ENCODE measurements around the gene ATP6V1C2.

The ATP6V1C2 gene

DNA sequence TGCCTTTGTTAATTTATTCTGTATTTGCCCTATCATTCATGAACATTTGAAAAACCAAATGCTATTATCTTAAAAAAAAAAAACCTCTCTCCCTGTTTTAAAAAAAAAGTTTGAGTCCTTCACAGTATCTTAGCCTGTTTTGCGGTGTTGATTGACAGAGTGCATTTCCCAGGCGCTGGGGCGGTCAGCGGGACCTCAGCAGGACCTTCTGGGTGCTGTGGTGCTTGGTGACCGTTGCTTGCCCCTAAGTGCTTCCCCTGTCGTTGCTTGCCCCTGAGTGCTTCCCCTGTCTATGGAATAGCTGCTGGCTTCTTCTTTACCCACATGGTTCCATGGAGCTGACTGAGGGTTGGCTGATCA, 12.1 kb downstream of the ATP6V1C2 start:
- no peak for DNase-seq

DNA sequence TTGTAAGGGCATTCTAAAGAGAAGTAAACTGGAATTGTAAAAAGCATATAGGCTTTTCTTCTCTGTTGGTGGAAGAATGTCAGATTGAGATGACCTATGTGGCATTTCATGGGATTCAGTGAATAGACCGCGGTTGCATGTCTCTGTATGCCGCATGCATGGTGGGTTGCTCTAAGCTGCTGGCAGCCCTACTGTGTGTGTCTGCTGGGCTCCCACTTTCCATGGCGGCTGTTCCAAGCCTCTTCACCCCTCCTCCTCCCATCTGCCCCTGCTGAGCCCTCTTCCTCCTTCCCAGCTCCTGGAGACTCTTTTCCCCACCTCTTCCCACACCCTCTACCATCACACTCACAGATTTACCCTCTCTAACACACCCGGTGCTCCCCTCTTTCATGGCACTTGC, 12.6 kb downstream of the ATP6V1C2 start:
- no peak for DNase-seq

DNA sequence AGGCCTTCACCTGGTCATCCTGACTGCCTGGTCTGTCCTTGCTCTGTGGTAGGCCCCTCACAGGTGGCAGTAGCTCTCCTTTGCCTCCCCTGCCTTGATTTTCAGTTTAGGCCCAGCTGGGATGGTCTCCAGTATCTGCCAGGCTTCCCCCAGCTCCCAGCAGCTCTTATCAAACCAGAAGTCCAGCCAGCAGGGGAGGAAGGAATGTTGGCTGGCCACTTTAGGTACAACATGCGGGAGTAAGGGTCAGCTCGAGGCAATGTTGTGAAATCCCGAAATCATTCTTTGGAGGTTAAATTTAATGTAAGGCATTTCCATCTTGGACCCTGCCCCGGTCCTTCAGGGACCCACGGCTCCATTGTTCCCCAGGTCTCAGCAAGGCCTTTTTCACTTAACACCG, 16.8 kb downstream of the ATP6V1C2 start:
- DNase-seq: no peak

DNA sequence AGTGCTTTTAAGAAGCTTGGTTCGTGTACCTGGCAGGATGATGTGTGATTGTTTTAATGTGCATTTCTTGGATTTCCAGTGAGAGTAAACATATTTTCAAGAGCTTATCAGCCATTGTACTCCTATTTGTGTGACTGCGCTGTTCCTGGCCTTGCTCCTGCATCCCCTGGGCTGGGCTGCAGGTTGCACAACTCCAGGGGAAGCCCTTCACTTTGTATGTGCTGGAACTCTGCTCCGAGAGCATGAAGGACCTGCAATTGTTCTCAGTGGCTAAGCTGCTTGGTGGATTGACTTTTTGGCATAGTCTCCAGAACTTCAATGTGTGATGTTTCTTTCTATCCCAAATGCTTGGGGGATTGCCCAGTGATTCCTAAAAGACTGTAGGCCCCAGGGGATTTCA, 18.8 kb downstream of the ATP6V1C2 start:
- no peak for DNase-seq

DNA sequence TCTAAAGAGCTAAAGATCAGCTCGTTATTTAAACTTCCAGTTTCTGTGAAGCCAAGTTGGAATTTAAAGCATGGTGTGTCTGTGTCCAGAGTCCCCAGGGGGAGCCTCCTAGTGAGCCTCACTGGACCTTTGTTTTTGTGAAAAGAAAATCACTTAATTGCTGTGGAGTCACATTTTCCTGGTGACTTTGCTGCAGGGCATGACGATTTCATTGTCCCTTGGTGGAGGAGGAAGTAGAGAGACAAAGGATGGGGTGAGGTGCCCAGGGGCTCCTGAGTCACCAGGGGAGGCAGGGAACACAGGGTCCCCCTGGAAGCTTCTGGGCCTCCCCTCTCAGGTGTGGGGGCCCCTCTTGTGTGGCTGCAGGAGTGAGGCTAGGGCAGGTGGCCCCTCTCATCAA, 19.7 kb downstream of the ATP6V1C2 start:
- no peak for DNase-seq

DNA sequence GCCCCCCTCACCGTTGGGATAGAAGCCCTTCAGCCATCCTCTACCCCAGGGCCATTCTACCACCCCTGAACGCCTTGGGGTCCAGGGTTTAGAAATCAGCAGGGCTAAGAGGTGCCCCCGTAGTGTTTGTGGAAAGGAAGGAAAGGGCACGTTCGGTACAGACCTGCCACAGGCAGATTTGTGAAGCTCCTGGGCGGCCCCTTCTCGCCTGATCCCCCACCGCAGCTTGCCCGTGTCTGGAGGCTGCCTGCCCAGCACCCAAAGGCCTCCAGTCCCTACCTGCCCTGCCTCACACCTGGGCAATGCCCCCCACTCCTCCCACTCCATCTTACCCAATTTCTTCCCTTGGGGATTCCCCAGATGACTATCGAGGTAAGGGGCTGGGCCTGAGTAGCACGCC, 21.2 kb downstream of the ATP6V1C2 start:
- DNase-seq: no peak

DNA sequence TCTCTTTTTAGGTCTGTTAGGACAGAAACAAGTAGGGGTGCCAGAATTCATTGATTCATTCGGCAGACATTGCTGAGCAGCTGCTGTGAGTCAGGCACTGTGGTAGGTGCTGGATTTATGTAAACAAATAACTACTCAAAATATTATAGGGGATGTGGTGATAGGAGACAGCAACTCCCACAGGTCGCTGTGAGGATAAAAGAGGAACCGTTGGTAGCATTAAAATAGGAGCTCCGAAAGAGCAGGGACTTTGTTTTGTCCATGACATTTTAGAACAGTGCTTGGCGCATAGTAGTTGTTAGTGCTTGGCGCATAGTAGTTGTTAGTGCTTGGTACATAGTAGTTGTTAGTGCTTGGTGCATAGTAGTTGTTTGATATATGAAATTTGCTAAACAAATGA, 29.2 kb downstream of the ATP6V1C2 start:
- no peak for DNase-seq

DNA sequence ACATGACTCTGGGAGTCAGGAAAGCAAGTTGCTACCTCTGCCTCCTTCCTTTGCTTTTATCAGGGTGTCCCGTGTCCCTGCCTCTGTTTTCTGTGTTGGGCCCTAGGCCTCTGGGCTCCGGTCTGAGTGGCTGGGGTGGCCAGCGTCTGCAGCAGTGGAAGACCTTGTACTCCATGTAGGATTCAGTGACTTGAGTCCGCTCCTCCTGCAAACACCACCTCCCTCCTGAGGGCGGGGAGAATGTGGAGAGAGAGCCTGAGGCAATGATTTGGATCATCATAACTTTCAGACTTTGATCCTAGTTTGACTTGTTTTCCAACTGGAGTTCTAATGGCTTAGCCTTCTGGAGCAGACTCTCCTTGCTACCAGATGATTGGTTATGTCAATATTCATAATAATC, 30.8 kb downstream of the ATP6V1C2 start:
- DNase-seq: no peak

DNA sequence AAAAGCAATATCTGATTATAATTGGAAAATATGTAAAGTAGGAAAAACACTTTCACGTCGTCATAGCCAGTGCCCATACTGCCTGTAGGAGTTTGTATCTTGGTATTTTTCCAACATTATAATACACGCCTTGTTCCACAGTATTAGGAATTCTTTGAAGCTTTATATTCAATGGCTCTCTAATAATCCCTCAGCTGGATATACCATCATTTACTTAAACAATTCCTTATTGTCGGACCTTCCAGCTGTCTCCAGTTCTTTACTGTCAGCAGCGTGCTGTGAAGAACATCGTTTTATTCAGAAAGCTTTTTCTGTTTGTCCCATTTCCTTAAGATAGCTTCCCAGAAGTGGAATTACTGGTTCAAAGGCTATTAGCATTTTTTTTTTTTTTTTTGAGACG, 31.7 kb downstream of the ATP6V1C2 start:
- DNase-seq: no peak

DNA sequence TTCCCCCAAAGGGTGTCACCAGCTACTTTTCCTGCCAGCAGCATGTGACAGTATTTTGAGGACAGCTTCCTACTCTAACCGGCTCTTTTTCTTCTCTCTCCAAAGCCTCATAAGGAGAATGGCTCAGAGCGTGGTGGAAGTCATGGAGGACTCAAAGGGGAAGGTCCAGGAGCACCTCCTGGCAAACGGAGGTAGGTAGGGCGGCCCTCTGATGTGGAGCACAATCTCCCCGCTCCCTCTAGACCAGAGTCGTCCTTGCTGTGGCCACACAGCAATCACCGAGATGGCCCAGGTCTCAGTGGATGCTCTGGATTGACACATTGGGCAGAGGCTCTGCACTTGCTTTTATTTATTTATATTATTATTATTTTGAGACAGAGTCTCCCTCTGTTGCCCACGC, 32.4 kb downstream of the ATP6V1C2 start:
- no peak for DNase-seq

DNA sequence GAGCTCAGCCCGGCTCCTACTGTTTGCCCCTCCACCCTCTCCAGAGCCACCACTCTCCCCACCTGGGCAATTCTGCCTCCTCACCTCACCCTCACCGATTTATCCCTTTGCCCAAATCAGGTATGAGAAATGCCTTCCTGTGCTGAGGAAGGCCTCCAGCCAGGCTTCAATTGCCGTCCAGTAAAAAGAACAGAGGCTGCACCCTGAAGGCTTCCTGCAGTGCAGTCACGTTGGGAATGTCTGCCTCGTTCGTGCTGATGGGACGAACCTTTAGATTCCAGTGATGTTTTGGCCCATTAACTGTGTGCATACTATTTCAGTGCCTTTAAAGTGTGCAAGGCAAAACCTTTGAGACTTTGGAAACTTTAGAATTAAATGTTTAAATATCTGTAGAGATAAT, 34.2 kb downstream of the ATP6V1C2 start:
- no peak for DNase-seq

DNA sequence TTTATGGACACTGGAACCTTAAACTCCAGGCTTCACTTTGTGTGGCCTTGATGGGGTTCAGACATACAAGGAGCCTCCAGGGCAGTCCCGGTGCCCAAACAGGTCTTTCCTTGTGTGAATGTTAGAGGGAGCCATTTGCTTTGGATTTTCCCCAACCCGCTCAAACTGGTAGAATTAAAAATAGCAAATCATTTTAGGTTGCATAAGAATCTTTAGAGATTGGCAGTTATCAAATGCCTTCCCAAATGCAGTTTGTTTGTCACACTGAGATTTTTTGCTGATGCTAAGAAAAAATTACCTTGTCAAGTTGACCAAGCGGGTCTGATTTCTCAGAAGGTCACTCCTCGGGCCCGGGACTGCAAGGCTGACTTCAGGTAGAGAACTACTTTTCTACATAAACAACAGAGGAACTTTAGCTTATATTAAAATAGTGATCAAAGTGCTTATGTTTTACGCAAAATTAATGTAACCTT, 36.4 kb downstream of the ATP6V1C2 start:
- DNase-seq: no peak

DNA sequence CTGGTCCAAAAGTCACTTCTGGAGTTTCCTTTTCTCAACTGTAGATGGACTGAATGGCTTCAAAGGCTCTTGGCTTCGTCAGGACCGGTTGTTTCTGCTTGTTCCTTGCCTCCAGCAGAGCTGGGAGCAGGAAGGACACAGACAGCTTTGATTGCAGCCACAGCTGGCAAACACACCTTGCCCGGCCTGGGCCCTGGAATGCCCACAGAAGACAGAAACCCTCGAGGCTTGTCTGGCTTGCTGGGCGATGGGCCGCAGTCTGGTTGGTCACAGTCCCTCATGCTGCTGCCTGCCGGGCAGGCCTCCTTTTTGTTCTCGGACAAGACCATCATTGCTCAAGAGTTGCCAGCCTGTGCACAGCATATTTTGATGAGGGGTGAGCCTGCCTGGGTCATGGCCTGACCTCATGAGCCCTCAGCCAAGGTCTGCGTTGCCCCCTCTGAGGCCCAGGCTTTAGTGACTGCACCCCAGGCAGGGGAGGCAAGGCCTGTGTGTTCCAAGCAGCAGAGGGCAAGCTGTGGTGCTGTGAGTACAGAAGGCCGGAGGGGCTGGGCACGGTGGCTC, 37.8 kb downstream of the ATP6V1C2 start:
- DNase-seq: no peak

DNA sequence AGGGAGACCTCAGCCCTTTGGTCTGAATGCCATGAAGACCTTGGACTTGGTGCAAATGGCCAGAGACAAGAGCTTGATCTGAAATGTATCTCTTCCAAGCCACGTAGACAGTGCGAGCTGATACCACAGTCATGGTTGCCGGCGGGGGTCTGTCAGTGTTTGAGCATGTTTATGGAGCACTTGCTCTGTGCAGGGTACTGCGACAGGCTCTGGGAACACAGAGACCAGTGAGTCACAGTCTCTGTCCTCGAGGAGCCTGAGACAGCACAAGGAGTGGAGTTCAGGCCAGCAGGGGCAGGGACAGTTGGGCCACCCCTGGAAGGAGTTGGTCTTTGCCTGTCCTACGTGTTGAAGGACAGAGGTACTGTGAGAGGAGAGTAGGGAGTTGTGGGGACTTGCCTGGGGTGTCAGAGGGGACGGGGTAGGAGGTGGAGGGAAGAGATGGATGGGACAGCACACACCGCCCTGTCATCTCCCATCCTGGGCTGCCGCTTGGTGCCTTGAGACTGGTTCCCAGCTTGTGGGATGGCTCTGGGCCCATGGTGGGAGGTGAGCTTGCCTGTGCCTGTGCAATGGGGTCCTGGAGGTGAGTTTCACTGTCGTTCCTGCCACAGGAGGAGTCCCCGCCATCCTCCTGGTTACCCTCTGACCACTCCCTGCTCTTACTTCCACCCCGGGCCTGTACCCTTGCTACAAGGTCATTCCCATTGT, 39.5 kb downstream of the ATP6V1C2 start:
- DNase-seq: no peak

DNA sequence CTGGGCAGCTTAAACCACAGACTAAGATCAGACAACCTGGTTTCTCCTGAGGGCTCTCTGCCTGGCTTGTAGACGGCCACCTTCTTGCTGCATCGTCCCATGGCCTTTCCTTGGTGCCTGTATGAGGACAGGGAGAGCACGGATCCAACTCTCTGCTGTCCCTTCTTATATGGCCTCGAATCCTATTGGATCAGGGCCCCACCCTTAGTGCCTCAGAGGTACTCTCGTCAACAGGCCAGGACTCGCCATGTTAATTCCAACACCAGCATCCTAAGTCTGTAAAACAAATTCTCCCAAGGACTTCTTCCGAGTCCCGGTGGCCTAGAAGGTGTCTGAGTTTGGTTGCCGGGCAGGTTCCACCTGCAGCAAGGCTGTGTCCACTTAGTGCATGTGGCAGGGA, 40.2 kb downstream of the ATP6V1C2 start:
- DNase-seq: no peak

DNA sequence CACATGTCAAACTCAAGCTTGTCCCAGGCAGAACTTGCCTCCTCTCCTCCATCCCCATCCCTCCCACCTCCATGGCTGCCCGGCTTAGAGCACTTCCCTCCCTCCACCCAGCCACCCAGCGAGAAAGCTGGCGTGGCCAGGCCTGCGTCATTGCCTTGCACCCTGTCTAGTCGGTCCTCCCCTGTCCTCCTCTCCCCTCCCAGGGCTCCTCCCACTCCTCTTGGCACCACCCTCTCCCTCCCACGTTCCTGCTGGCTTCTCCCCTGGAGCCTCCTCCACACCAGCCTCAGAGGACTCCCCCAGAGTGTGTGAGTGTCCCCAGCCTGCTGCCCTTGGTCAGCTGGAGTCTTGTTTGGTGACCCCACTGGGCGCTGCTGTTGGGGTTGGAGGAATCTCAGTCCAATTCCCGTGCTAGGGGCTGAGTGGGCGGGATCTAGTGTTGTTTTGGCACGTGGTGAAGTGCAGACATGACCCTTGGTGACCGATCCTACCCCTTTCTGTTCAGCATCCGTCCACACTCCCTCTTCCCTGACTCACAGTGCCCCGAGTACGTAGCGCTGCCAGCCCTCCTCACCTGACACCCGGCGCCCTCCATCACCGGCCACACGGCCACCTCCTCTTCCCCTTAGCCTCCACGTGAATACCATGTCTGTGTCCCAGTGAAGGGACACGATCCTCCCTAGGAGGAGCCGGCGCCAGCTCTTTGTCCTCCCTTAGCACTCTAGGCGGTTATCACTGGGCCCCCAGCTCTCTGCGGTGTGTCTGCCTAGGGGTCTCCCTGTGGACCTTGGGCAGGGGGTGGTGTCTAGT, 41.4 kb downstream of the ATP6V1C2 start:
- no peak for DNase-seq

DNA sequence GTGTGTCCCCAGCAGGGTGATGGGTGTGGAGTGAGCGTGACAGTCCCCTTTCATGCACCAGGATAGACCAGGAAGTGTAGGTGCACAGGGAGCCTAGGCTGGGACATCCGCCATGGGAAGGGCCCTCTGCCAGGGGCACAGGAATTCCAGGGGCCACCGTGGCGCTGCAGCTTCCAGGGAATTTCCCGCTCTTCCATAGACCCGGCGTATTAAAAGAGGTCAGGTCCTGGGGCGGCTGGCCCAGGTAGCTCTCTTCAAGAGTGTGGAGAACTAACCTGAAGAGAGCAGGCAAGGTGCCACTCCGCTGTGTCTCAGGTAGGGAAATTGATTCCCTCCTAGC, 42.0 kb downstream of the ATP6V1C2 start:
- no peak for DNase-seq

DNA sequence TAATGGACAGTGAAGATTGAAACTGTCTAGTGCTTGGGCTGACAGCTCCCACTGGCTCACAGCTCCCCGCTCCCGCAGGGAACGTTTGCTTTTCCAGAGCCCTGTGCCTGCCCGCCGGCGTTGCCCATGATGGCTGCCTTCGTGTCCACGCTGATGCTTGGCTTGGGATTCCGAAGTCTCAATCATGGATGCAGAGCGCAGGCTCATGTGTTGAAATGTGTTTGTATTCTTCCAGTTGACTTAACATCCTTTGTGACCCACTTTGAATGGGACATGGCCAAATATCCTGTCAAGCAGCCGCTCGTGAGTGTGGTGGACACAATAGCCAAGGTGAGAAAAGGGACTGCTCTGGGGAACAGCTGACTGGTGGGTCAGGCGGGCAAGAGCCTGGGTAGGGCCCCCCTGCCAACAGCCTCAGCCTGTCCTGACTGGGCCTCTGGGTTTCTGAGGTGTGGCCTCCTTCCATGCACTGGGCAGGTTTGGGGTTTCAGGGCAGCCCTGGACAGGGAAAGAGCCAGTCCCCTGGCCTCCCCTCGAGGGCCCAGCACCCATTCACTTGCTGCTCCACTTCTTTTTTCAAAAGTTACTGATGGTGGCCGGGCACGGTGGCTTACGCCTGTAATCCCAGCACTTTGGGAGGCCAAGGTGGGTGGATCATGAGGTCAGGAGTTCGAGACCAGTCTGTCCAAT, 42.8 kb downstream of the ATP6V1C2 start:
- no peak for DNase-seq

DNA sequence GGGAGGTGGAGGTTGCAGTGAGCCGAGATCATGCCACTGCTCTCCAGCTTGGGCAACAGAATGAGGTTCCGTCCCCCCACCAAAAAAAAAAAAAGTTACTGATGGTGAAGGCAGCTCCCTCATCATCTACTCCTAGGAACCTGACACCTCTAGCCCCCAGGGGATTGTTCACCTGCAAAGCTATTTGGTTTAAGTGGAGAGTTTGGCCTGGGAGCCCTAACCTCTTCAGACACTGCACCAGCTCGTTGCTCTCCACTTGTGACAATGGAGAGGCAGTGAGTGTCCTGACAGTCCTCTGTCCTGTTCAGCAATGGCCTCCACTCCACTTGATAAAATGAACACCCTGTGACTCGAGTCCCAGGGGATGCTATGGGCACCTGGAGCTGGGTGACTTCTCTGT, 43.5 kb downstream of the ATP6V1C2 start:
- DNase-seq: no peak

DNA sequence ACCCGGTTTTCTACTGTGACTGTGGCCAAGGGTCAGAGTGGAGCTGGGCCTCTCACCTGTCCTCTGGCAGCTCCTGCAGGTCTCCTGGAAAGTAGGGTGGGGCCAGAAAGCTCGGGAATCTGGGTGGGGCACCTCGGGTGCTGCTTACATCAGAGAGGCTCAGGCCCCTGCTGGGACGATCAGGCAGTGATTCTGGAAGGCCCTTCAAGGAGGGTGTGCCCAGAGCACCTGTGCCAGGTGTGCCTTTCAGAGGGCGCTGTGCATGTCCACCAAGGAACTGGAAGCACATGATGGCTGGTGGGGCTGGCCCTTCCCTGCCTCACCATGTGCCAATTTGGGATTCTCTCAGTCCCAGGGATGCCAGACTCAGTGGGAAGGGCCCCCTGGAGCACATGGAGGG, 44.0 kb downstream of the ATP6V1C2 start:
- no peak for DNase-seq

DNA sequence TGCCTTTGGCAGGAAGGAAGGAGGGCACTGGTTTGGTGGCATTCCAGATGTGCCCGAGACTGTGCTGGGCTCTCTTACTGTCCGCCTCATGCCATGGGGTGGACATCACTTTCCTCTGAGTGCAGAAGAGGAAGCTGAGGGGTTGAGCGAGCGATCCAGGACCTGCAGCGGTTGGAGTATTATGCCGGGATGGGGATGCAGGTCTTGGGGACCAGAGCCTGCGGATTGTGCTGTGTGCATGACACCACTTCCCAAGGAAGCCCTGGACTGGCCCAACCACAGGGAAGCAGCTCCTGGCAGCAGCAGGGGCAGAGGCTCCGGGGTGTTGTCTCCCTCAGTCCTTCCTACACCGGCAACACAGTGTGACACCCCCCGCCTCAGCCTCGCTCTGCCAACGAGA, 44.5 kb downstream of the ATP6V1C2 start:
- DNase-seq: no peak

DNA sequence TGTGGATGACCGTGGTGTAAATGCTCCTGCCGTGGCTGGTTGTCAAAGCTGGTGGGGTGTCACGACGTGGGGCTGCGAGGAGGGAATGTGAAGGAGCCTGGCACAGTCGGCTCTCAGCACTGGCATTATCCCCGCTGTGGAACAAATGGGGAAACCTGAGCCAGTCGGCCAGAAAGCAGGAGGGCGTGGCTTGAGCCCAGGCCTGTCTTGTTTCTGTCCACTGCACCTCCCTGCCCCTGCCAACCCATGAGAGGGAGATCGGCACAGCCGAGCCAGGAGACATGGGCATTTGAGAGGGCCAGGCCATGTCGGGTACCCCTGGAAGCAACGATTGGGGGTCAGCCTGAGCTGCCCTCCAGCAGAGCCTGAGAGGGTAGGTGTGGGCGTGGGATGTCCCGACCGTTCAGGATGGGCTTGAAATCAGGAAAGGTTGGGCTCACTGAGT, 46.7 kb downstream of the ATP6V1C2 start:
- no peak for DNase-seq

DNA sequence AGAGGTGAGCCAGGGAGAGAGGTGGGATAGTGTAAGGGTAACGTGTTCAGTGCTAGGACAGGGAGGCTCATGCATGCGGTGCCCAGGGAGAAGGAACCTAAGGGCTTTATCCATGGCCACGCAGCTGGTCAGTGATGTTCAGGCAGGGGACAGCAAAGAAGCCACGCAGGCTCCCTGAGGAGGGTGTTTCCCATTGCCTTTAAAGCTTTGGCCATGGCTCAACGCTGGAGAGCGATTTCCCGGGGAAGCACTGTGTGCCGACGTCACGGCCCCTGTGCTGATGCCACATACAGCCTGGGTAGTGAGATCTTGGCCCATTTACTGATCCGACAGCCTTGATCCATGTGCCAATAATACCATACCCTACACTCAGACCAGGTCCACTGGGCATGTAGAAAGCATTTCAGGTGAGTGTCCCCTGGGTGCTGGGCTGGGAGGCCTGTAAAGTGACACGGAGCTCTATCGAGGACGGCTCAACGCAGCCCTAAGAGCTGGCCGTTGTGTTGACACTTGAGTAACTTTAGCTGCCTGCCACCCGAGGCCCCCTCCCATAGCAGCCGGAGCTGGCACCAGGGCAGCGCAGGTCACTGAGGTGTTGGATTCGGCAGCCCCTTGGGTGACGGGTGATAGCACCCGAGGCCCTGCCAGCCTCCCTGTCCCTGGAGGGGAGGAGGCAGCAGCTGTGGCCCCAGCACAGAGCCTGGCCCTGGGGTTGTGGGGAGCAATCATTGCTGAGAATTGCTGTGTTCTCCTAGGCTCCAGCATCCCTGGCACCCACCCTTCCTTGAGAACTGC, 49.7 kb downstream of the ATP6V1C2 start:
- DNase-seq: no peak
